Endothelial cell of umbilical vein (primary cell): ENCODE data around the gene GLTP. TPM values are rescaled to one million over a fixed set of nuclear protein-coding genes. Genes with fewer than 3 reads are reported as not detected.

Source experiments
- BruUV-seq: library from RNA; stranded (reverse); fragments of 400-500 nt; replicated peaks from 2 replicates; lab custom pipeline; 2021; lab: Mats Ljungman, UMichigan
- CTCF ChIA-PET: fragments of 300-600, 350-600 bp; sonication (Branson Sonifier 250); formaldehyde crosslinking; loops from one replicate; lab custom pipeline; 2021; ENCODE audit warnings: antibody characterized with exemption, inconsistent platforms; lab: Charles Lee
- POLR2A ChIA-PET: fragments of 300-600, 350-600 bp; sonication (Branson Sonifier 250); formaldehyde crosslinking; loops from one replicate; lab custom pipeline; 2021; ENCODE audit warnings: antibody characterized with exemption, inconsistent platforms; lab: Charles Lee
- DNase-seq: peaks from one replicate; pipeline ENCODE4 v3.0.0-alpha.2; 2011; ENCODE audit warnings: low read depth, low spot score
- FAIRE-seq: peaks from 2 replicates; lab custom pipeline; 2011; peaks lifted over from hg19 to GRCh38; lab: Jason Lieb, UNC
- H2AFZ ChIP-seq: 2 replicates; pipeline ENCODE4 v1.6.0; 2012; ENCODE audit warnings: low read depth, low read length, control low read depth, inconsistent platforms
- H3K27ac ChIP-seq: 2 replicates; pipeline ENCODE4 v1.5.1; 2011; ENCODE audit warnings: low read depth, mild to moderate bottlenecking, control low read depth, low read length, moderate library complexity; ENCODE audit not compliant: insufficient read depth
- H3K27me3 ChIP-seq, 2 experiments: 2 replicates each; pipeline versions ENCODE4 v1.6.0 to v1.6.1; 2011; ENCODE audit warnings: low read length in 2 of 2, mixed read lengths in 1 of 2; ENCODE audit not compliant: control insufficient read depth in 2 of 2, insufficient read depth in 2 of 2
- H3K36me3 ChIP-seq, 2 experiments: 2 replicates in 1 of 2; 3 replicates in 1 of 2; pipeline ENCODE4 v1.5.1; 2011; ENCODE audit warnings: low read length in 2 of 2, mild to moderate bottlenecking in 1 of 2, moderate library complexity in 1 of 2; ENCODE audit not compliant: control insufficient read depth in 2 of 2, insufficient read depth in 2 of 2; ENCODE audit errors: extremely low read depth in 1 of 2
- H3K4me1 ChIP-seq: 3 replicates; pipeline ENCODE4 v1.5.1; 2011; ENCODE audit warnings: mild to moderate bottlenecking, low read length; ENCODE audit not compliant: control insufficient read depth, insufficient read depth; ENCODE audit errors: extremely low read depth
- H3K4me2 ChIP-seq: 2 replicates; pipeline ENCODE4 v1.6.1; 2011; ENCODE audit warnings: low read length, control low read depth, mixed read lengths; ENCODE audit not compliant: insufficient read depth
- H3K4me3 ChIP-seq, 3 experiments: fragments of 200-600 bp in 1 of 3; sonication (generic), shearing (Covaris generic) in 1 of 3; replicated peaks in 1 of 3; 2 replicates each; pipeline ENCODE4 v1.5.1; 2011 to 2016; ENCODE audit warnings: control low read depth in 3 of 3, low read length in 3 of 3, mild to moderate bottlenecking in 2 of 3, inconsistent platforms in 1 of 3, low read depth in 1 of 3, moderate library complexity in 1 of 3; ENCODE audit not compliant: insufficient read depth in 1 of 3
- H3K79me2 ChIP-seq: 2 replicates; pipeline ENCODE4 v1.6.0; 2012; ENCODE audit warnings: low read length, inconsistent platforms; ENCODE audit not compliant: control insufficient read depth, insufficient read depth
- H3K9ac ChIP-seq: replicated peaks from 2 replicates; pipeline ENCODE3; 2011; ENCODE audit warnings: low read length, control low read depth; ENCODE audit not compliant: insufficient read depth; ENCODE audit errors: extremely low read depth
- H3K9me1 ChIP-seq: replicated peaks from 3 replicates; pipeline ENCODE4 v1.6.0; 2011; ENCODE audit warnings: mild to moderate bottlenecking, low read length; ENCODE audit not compliant: control insufficient read depth, insufficient read depth; ENCODE audit errors: extremely low read depth
- H3K9me3 ChIP-seq: replicated peaks from 2 replicates; pipeline ENCODE4 v1.5.1; 2012; ENCODE audit warnings: low read length, inconsistent platforms; ENCODE audit not compliant: control insufficient read depth, insufficient read depth
- H4K20me1 ChIP-seq: replicated peaks from 2 replicates; pipeline ENCODE3; 2011; ENCODE audit warnings: mild to moderate bottlenecking, low read length; ENCODE audit not compliant: control insufficient read depth, insufficient read depth; ENCODE audit errors: extremely low read depth
- CTCF ChIP-seq, 2 donors: IDR thresholded peaks; 1 replicate in 1 of 2; 2 replicates in 1 of 2; pipeline ENCODE4 v1.5.1; 2011; ENCODE audit warnings: low read length in 2 of 2, mild to moderate bottlenecking in 2 of 2, moderate library complexity in 2 of 2, control low read depth in 1 of 2, inconsistent platforms in 1 of 2, low read depth in 1 of 2; ENCODE audit not compliant: insufficient read depth in 1 of 2; ENCODE audit errors: extremely low read depth in 1 of 2
- EZH2 ChIP-seq: IDR thresholded peaks from 2 replicates; pipeline ENCODE4 v1.6.1; 2012; ENCODE audit warnings: borderline replicate concordance, low read depth, mild to moderate bottlenecking, moderate library complexity, low read length, inconsistent platforms; ENCODE audit not compliant: severe bottlenecking
- FOS ChIP-seq: IDR thresholded peaks from 2 replicates; pipeline ENCODE4 v1.6.1; 2011; ENCODE audit warnings: mild to moderate bottlenecking, low read length, moderate library complexity, borderline replicate concordance; ENCODE audit not compliant: insufficient read depth
- GATA2 ChIP-seq: IDR thresholded peaks from 2 replicates; pipeline ENCODE4 v1.7.0; 2011; ENCODE audit warnings: low read depth, mild to moderate bottlenecking, moderate library complexity, mixed read lengths, low read length; ENCODE audit not compliant: insufficient read length, insufficient read depth
- JUN ChIP-seq: IDR thresholded peaks from 2 replicates; pipeline ENCODE4 v1.6.1; 2011; ENCODE audit warnings: borderline replicate concordance, low read depth; ENCODE audit not compliant: insufficient read length, insufficient read depth
- MAX ChIP-seq: IDR thresholded peaks from 2 replicates; pipeline ENCODE4 v1.6.1; 2011; ENCODE audit not compliant: insufficient read depth, insufficient read length
- MYC ChIP-seq: IDR thresholded peaks from one replicate; pipeline ENCODE4 v1.6.1; 2011; ENCODE audit warnings: mild to moderate bottlenecking, low read depth, low read length
- POLR2A ChIP-seq: IDR thresholded peaks from 2 replicates; pipeline ENCODE4 v1.6.1; 2012; ENCODE audit warnings: low read depth, mild to moderate bottlenecking, control low read depth, low read length
- POLR2AphosphoS5 ChIP-seq: IDR thresholded peaks from 2 replicates; pipeline ENCODE4 v1.6.1; 2012; ENCODE audit warnings: low read depth, mild to moderate bottlenecking, control low read depth, low read length, moderate library complexity; ENCODE audit not compliant: insufficient read depth
- dilution Hi-C: fragments of 300-500 bp; cut with MboI; formaldehyde crosslinking; loops from one replicate; pipeline ENCODE4 v1.15.0; 2019; ENCODE audit warnings: low sequenced_read_pairs; ENCODE audit not compliant: extremely low pct_ligation_motif_present
- intact Hi-C: fragments of 100-400 bp; cut with micrococcal nuclease; formaldehyde crosslinking; loops from one replicate; pipeline ENCODE4 v1.10.0; 2022
- polyA plus RNA-seq, 4 experiments: library from polyadenylated mRNA; depleted of rRNA in 3 of 4; stranded (reverse) in 3 of 4; unstranded in 1 of 4; fragments of >200 nt; gene quantifications; 2 replicates each; pipeline versions ENCODE4 v1.2.1 to v1.2.3, GENCODE V29; 2011 to 2012; ENCODE audit warnings: missing spikeins in 1 of 4
- total RNA-seq: library from RNA; stranded (reverse); gene quantifications from 2 replicates; pipeline ENCODE4 v1.2.3, GENCODE V29; 2021

Gene GLTP
- total and polyA plus RNA-seq, 2 donors (not counting 3 experiments of a cell fraction or from before 2014, with no cell fraction given) = 21.5 to 46.6 TPM

GRCh38 chr12:109900752-109901580 lies 20.6 kb upstream of the GLTP start:
- H3K9me3 ChIP-seq = no peaks in the 10 kb centered on the region
- H3K4me2 ChIP-seq = peak overlapping the region; percentile 88
- ChIA-PET POLR2A (interaction anchor here (1.2 kb wide), 1 partner anchor 12 kb away, joined by 3 read pairs; no protein-coding TSS in a partner anchor), CTCF (interaction anchor here (0.9 to 3.7 kb wide), 9 partner anchors 9 to 63 kb away, joined by 3 to 20 read pairs (median 5); no protein-coding TSS in a partner anchor)
- DNase-seq (peak; percentile 43), FAIRE-seq (peak; percentile 64)
- H3K36me3 ChIP-seq = peaks cover 12 to 16% of the 10 kb centered on the region in 2 experiments
- H4K20me1 ChIP-seq = no peaks in the 10 kb centered on the region
- no peaks in the 10 kb centered on the region for H3K9me1 ChIP-seq
- peak overlapping the region; percentile 24 to 86 (median 72) for H3K4me3 ChIP-seq
- no peak for TF ChIP-seq FOS
- TF ChIP-seq MAX = no peak
- no peak for TF ChIP-seq GATA2
- no peak for TF ChIP-seq MYC
- TF ChIP-seq EZH2 = no peak
- TF ChIP-seq CTCF (IDR thresholded peaks at IDR 0.05; ENCODE audit: extremely low read depth in 1 of 2, insufficient read depth in 1 of 2, low read depth in 1 of 2, low read length in 2 of 2) = no peak
- no peak for TF ChIP-seq POLR2AphosphoS5
- no peak for TF ChIP-seq POLR2A
- TF ChIP-seq JUN = no peak
- intact Hi-C loops (loop anchor here (1.0 to 2.0 kb wide), 4 partner anchors 13 to 48 kb away; partner anchors contain the start of gene GLTP), dilution Hi-C loops (no loop called here)
- peaks cover 19% of the 10 kb centered on the region for H3K79me2 ChIP-seq
- peak overlapping the region; percentile 76 for H3K9ac ChIP-seq
- BruUV-seq = no TSS peak
- H2AFZ ChIP-seq = peak overlapping the region; percentile 69
- peak overlapping the region; percentile 22 for H3K27ac ChIP-seq
- H3K27me3 ChIP-seq = no peaks in the 10 kb centered on the region
- peaks cover 8% of the 10 kb centered on the region for H3K4me1 ChIP-seq
